Right atrium auricular region (tissue), 2 donors: ENCODE measurements around the gene CPED1. TPM values are rescaled to one million over a fixed set of nuclear protein-coding genes. Genes with fewer than 3 reads are reported as not detected.
"Not testable (repeated sequence)": the region's sequence is repeated elsewhere in the genome, so short reads cannot be mapped to it uniquely, and the experiment has no call there.

Experiments used
- DNase-seq: peaks from one replicate; pipeline ENCODE4 v3.0.0-alpha.2; 2019; ENCODE audit warnings: low spot score
- H3K27ac ChIP-seq, 2 donors: fragments of 200-600 bp; sonication (generic); 1 replicate in 1 of 2; 2 replicates in 1 of 2; pipeline ENCODE4 v1.5.1; 2016 to 2019
- H3K27me3 ChIP-seq, 2 donors: fragments of 200-600 bp; sonication (generic); one replicate each; pipeline versions ENCODE4 v1.5.1 to v1.6.0; 2017 to 2019
- H3K36me3 ChIP-seq: fragments of 200-600 bp; sonication (generic); one replicate; pipeline ENCODE4 v1.5.1; 2016
- H3K4me1 ChIP-seq, 2 donors: fragments of 200-600 bp; sonication (generic); one replicate each; pipeline versions ENCODE4 v1.5.1 to v1.6.0; 2017 to 2019
- H3K4me3 ChIP-seq, 2 donors: fragments of 200-600 bp; sonication (generic); 1 replicate in 1 of 2; 2 replicates in 1 of 2; pipeline ENCODE4 v1.5.1; 2017 to 2019; ENCODE audit warnings: mild to moderate bottlenecking in 1 of 2, moderate library complexity in 1 of 2
- H3K9me3 ChIP-seq, 2 donors: fragments of 200-600 bp; sonication (generic); one replicate each; pipeline ENCODE4 v1.5.1; 2019
- CTCF ChIP-seq, 2 donors: fragments of 200-600 bp; sonication (generic); IDR thresholded peaks; one replicate each; pipeline ENCODE4 v1.5.1; 2019; ENCODE audit warnings: antibody characterized with exemption in 2 of 2
- total RNA-seq, 2 donors: library from RNA; depleted of rRNA; stranded (reverse); fragments of >200 nt; gene quantifications; one replicate each; pipeline ENCODE4 v1.1.0, GENCODE V29; 2016

Gene CPED1
- total RNA-seq, 2 donors from 2014 or later, result 13.8 to 19.0 TPM

- H3K4me3 ChIP-seq, result no peak overlapping the region
- H3K27me3 ChIP-seq, result no peaks in the 10 kb centered on the region
- peak overlapping the region in 1 of 2 donors; percentile 31 for H3K27ac ChIP-seq
- no peaks in the 10 kb centered on the region for H3K4me1 ChIP-seq
- H3K9me3 ChIP-seq, result no peaks in the 10 kb centered on the region
- TF ChIP-seq CTCF (IDR thresholded peaks at IDR 0.05), result no peak
- no peaks in the 10 kb centered on the region for H3K36me3 ChIP-seq
- DNase-seq, result no peak
Observed at GRCh38 chr7:121211253-121211652, 222.7 kb downstream of the CPED1 start.

- Histone ChIP-seq H3K36me3 (no peaks in the 10 kb centered on the region), H3K9me3 (no peaks in the 10 kb centered on the region), H3K27me3 (no peaks in the 10 kb centered on the region), H3K4me1 (no peaks in the 10 kb centered on the region), H3K27ac (no peak overlapping the region), H3K4me3 (no peak overlapping the region)
- no peak for TF ChIP-seq CTCF (IDR thresholded peaks at IDR 0.05)
- DNase-seq, result no peak
Observed at GRCh38 chr7:121212036-121212435, 223.5 kb downstream of the CPED1 start.

GRCh38 chr7:121214657-121215056, 226.1 kb downstream of the CPED1 start:
- Histone ChIP-seq H3K36me3 (no peaks in the 10 kb centered on the region), H3K27me3 (no peaks in the 10 kb centered on the region), H3K9me3 (no peaks in the 10 kb centered on the region), H3K4me1 (no peaks in the 10 kb centered on the region), H3K4me3 (no peak overlapping the region), H3K27ac (no peak overlapping the region)
- TF ChIP-seq CTCF (IDR thresholded peaks at IDR 0.05), result no peak
- DNase-seq, result no peak

- Histone ChIP-seq H3K9me3 (peaks cover 0 to 9% of the 10 kb centered on the region in 2 donors), H3K27ac (no peak overlapping the region), H3K27me3 (no peaks in the 10 kb centered on the region), H3K4me1 (no peaks in the 10 kb centered on the region), H3K36me3 (no peaks in the 10 kb centered on the region), H3K4me3 (no peak overlapping the region)
- no peak for TF ChIP-seq CTCF (IDR thresholded peaks at IDR 0.05)
- no peak for DNase-seq
Observed at GRCh38 chr7:121219026-121219425, 230.5 kb downstream of the CPED1 start.

GRCh38 chr7:121221108-121221507, 232.6 kb downstream of the CPED1 start:
- H3K36me3 ChIP-seq, H3K4me3 ChIP-seq, DNase-seq, H3K9me3 ChIP-seq, H3K4me1 ChIP-seq, H3K27me3 ChIP-seq, H3K27ac ChIP-seq: not testable (repeated sequence)

GRCh38 chr7:121228779-121229178, 240.3 kb downstream of the CPED1 start:
- Histone ChIP-seq H3K9me3 (no peaks in the 10 kb centered on the region), H3K4me1 (no peaks in the 10 kb centered on the region), H3K27me3 (no peaks in the 10 kb centered on the region), H3K36me3 (no peaks in the 10 kb centered on the region), H3K27ac (no peak overlapping the region), H3K4me3 (no peak overlapping the region)
- no peak for DNase-seq
- no peak for TF ChIP-seq CTCF (IDR thresholded peaks at IDR 0.05)
